Measurements from ENCODE around the gene ABL2. TPM values are rescaled to one million over a fixed set of nuclear protein-coding genes. Genes with fewer than 3 reads are reported as not detected.
"Not testable (repeated sequence)": the region's sequence is repeated elsewhere in the genome, so short reads cannot be mapped to it uniquely, and the experiment has no call there.

ABL2 gene
- total RNA-seq, 3 donors from 2014 or later (not counting 1 experiment from before 2014, with no cell fraction given) = 11.1 to 16.3 (median 12.9) TPM

- intact Hi-C loops (cut with micrococcal nuclease) = no loop called here
- no peak overlapping the region for H3K27ac Mint-ChIP-seq
- H3K27ac ChIP-seq (ENCODE audit: low read length) = no peak overlapping the region
- no peaks in the 10 kb centered on the region for H3K27me3 ChIP-seq (ENCODE audit: control insufficient read depth, insufficient read depth, low read length)
- ATAC-seq (no peak), DNase-seq (no peak)
- H3K4me3 ChIP-seq (ENCODE audit: low read length) = no peak overlapping the region
- no peaks in the 10 kb centered on the region for H3K4me1 ChIP-seq (ENCODE audit: control insufficient read depth, insufficient read depth, low read length)
- no peaks in the 10 kb centered on the region for H3K36me3 Mint-ChIP-seq
- H3K9me3 ChIP-seq (ENCODE audit: control insufficient read depth, insufficient read depth, low read length) = no peaks in the 10 kb centered on the region
- TF ChIP-seq, protein P1, sequence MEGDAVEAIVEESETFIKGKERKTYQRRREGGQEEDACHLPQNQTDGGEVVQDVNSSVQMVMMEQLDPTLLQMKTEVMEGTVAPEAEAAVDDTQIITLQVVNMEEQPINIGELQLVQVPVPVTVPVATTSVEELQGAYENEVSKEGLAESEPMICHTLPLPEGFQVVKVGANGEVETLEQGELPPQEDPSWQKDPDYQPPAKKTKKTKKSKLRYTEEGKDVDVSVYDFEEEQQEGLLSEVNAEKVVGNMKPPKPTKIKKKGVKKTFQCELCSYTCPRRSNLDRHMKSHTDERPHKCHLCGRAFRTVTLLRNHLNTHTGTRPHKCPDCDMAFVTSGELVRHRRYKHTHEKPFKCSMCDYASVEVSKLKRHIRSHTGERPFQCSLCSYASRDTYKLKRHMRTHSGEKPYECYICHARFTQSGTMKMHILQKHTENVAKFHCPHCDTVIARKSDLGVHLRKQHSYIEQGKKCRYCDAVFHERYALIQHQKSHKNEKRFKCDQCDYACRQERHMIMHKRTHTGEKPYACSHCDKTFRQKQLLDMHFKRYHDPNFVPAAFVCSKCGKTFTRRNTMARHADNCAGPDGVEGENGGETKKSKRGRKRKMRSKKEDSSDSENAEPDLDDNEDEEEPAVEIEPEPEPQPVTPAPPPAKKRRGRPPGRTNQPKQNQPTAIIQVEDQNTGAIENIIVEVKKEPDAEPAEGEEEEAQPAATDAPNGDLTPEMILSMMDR (IDR thresholded peaks at IDR 0.05) = no peak
- H3K4me3 Mint-ChIP-seq = no peak overlapping the region
- no peaks in the 10 kb centered on the region for H3K36me3 ChIP-seq (ENCODE audit: control insufficient read depth, insufficient read depth, low read length)
- no peaks in the 10 kb centered on the region for H3K4me1 Mint-ChIP-seq
- 77% methylated on average over 4 of the region's 4 CpGs for WGBS (ENCODE audit: insufficient coverage)
- H3K27me3 Mint-ChIP-seq (ENCODE audit: low read depth in 2 of 2) = no peaks in the 10 kb centered on the region
- no peaks in the 10 kb centered on the region for H3K9me3 Mint-ChIP-seq
These were observed 23.1 kb upstream of the ABL2 start for GRCh38 chr1:179252606-179253005.

DNA sequence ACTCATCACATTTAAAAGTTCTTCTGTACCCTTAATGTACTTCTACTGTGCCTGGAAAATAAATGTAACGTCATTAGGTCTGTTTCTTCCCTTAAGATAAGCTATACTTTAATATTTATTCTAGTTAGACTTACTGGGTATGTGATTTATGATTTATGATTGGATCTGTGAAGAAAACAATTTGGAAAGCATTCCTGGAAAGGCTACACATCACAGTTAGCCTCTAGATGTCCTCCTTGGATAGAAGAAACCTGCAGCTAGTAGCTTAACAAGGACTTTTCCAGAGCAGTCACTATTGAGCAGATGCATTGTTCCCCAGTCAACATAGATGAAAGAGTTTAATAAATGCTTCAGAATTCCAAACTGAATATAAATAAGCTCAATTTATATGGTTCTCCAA, 22.2 kb upstream of the ABL2 start:
- intact Hi-C loops (cut with micrococcal nuclease) = loop anchor here (1.0 kb wide), 1 partner anchor 118 kb away; no protein-coding TSS in a partner anchor
- DNase-seq (peak in 1 of 2 donors; percentile 48), ATAC-seq (no peak)
- Mint-ChIP-seq H3K4me3 (no peak overlapping the region), H3K4me1 (no peaks in the 10 kb centered on the region), H3K27ac (no peak overlapping the region), H3K36me3 (no peaks in the 10 kb centered on the region), H3K27me3 (ENCODE audit: low read depth in 2 of 2) (no peaks in the 10 kb centered on the region), H3K9me3 (no peaks in the 10 kb centered on the region)
- Histone ChIP-seq H3K4me3 (ENCODE audit: low read length) (no peak overlapping the region), H3K27me3 (ENCODE audit: control insufficient read depth, insufficient read depth, low read length) (no peaks in the 10 kb centered on the region), H3K4me1 (ENCODE audit: control insufficient read depth, insufficient read depth, low read length) (no peaks in the 10 kb centered on the region), H3K9me3 (ENCODE audit: control insufficient read depth, insufficient read depth, low read length) (no peaks in the 10 kb centered on the region), H3K36me3 (ENCODE audit: control insufficient read depth, insufficient read depth, low read length) (no peaks in the 10 kb centered on the region), H3K27ac (ENCODE audit: low read length) (no peak overlapping the region)
- WGBS (ENCODE audit: insufficient coverage) = no CpG with 5 or more reads among the region's 1 CpG
- TF ChIP-seq, protein P1 (IDR thresholded peaks at IDR 0.05) = no peak

- TF ChIP-seq, protein P1 (IDR thresholded peaks at IDR 0.05) = no peak
- no peak overlapping the region for H3K27ac Mint-ChIP-seq
- no peaks in the 10 kb centered on the region for H3K9me3 Mint-ChIP-seq
These were observed 18.4 kb upstream of the ABL2 start for GRCh38 chr1:179247923-179248322.

DNA sequence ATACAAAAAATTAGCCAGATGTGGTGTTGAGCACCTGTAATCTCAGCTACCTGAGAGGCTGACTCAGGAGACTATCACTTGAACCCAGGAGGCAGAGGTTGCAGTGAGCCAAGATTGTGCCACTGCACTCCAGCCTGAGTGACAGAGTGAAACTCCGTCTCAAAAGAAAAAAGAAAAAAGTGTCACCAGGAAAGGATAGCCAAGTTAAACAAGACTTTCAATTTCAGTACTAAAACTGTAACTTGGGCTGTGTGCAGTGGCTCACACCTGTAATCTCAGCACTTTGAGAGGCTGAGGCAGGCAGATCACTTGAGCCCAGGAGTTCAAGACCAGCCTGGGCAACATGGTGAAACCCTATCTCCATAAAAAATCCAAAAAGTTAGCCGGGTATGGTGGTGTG, 15.9 kb upstream of the ABL2 start:
- DNase-seq, H3K27ac Mint-ChIP-seq, ATAC-seq: not testable (repeated sequence)

More at GRCh38 chr1:179247923-179248322, 18.4 kb upstream of the ABL2 start:
- intact Hi-C loops (cut with micrococcal nuclease) = no loop called here
- Histone ChIP-seq H3K9me3 (ENCODE audit: control insufficient read depth, insufficient read depth, low read length) (no peaks in the 10 kb centered on the region), H3K27ac (ENCODE audit: low read length) (no peak overlapping the region), H3K4me1 (ENCODE audit: control insufficient read depth, insufficient read depth, low read length) (no peaks in the 10 kb centered on the region), H3K4me3 (ENCODE audit: low read length) (no peak overlapping the region), H3K36me3 (ENCODE audit: control insufficient read depth, insufficient read depth, low read length) (no peaks in the 10 kb centered on the region), H3K27me3 (ENCODE audit: control insufficient read depth, insufficient read depth, low read length) (no peaks in the 10 kb centered on the region)
- Mint-ChIP-seq H3K27me3 (ENCODE audit: low read depth in 2 of 2) (no peaks in the 10 kb centered on the region), H3K36me3 (no peaks in the 10 kb centered on the region), H3K4me3 (no peak overlapping the region), H3K4me1 (no peaks in the 10 kb centered on the region)
- ATAC-seq = no peak
- WGBS (ENCODE audit: insufficient coverage) = 93% methylated on average over 9 of the region's 9 CpGs
- no peak for DNase-seq

More for the DNA sequence above, 15.9 kb upstream of the ABL2 start:
- H3K4me1 ChIP-seq (ENCODE audit: control insufficient read depth, insufficient read depth, low read length); H3K4me3 Mint-ChIP-seq; H3K9me3 Mint-ChIP-seq; H3K4me1 Mint-ChIP-seq; H3K27me3 Mint-ChIP-seq (ENCODE audit: low read depth in 2 of 2); H3K27ac ChIP-seq (ENCODE audit: low read length); H3K9me3 ChIP-seq (ENCODE audit: control insufficient read depth, insufficient read depth, low read length); H3K36me3 Mint-ChIP-seq; H3K27me3 ChIP-seq (ENCODE audit: control insufficient read depth, insufficient read depth, low read length); intact Hi-C loops (cut with micrococcal nuclease); H3K4me3 ChIP-seq (ENCODE audit: low read length); H3K36me3 ChIP-seq (ENCODE audit: control insufficient read depth, insufficient read depth, low read length): not testable (repeated sequence)
- WGBS (ENCODE audit: insufficient coverage) = 84% methylated on average over 2 of the region's 2 CpGs

Data from natural killer cell (primary cell).